Activated CD4-positive, alpha-beta T cell treated with anti-CD3 and anti-CD28 coated beads, Interleukin-10, Interleukin-2, amounts not matched to agents 100 ng/mL and 50 ng/mL, durations not matched to agents 16 hours and 8 hours (primary cell): Measurements from ENCODE around the gene ALPL.

Source experiments
- DNase-seq: peaks from one replicate; pipeline ENCODE4 v3.0.0-alpha.2; 2020

The ALPL gene

DNA sequence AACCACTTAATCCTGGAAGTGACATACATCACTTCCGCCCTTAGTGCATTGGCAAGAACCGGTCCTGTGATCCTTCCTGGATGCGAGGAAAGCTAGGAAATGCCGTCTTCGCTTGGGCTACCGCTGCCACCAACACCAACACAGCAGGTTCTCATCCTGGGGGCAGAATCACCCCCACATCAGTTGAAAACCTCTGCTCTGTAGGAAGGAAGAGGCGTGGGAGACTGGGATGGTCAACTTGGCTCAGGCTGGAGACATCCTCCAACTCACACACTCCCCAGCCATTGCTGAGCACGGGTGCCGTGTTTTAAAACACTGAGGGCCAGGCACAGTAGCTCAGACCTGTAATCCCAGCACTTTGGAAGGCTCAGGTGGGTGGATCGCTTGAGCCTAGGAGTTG, 74.9 kb downstream of the ALPL start:
- no peak for DNase-seq

DNA sequence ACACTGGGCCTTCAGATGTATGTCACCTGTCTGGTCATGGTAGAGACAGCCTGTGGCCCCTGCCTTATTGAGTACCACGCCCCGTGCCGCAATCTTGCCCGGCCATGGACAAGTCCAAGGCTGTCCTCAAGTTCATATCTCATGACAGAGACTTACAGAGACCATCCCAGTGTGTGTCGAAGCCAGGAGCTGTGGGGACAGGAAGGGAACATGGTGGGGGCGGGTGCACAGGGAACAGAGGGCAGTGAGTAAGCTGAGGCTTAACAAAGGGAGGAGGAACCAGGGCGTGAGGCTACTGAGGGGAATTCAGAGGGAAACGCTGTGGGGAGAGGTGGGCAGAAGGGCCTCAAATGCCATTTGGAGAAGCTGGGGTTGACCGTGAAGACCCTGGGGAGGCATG, 75.8 kb downstream of the ALPL start:
- no peak for DNase-seq

DNA sequence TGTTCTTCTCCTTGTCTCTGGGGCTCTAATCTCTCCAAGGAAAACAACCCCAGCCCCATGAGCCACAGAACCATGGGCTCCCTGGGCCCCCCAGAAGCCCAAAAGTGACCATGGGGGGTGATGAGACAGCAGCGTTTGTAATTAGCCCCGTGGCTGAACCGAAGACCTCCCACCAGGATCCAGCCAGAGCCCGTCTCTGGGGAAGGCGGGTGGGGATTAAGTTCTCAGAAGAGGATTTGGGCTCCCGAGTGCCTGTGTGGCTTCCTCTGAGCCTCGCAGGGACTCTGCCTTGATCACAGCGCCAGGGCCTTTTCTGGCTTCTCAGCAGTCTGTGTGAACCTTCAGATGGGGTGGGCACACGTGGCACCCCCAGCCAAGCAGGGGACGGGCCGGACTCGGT, 77.0 kb downstream of the ALPL start:
- no peak for DNase-seq

- no peak for DNase-seq
Measured at GRCh38 chr1:21586846-21587601, 77.8 kb downstream of the ALPL start.

DNA sequence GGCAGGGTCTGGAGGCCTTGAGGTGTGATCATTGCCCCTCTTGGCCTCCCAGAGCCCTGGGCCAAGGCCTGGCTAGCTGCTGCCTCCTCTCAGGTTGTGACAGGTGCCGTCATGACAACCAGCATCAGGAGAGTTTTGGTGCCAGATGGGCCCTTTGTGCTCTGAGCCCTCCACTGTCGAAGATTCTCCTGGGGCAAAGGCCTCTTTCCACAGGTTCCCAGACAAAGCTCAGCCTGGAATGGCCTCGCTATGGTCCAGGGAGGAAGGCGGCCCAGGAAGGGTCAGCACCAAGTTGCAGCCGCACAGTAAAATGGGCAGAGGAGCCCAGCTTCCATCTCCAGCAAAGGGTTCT, 78.4 kb downstream of the ALPL start:
- no peak for DNase-seq

DNA sequence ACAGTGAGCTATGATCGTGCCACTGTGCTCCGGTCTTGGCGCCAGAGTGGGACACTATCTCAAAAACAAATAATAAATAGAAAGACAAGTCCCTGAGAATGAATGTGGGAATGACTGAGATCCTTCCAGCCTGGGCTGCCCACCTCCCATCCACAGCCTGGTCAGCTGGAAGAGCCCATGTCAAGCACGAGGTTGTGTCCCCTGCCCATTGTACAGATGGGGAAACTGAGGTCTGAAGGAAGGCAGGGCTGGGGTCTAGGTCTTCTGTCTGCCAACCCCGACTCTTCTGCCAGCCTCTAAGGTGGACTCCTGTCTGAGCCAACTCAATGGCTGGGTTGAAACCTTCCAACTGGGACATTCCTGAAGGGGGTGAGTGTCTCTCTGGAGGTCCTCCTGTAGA, 80.4 kb downstream of the ALPL start:
- no peak for DNase-seq

GRCh38 chr1:21590126-21590880, 81.1 kb downstream of the ALPL start:
- DNase-seq = no peak

GRCh38 chr1:21590934-21591333, 81.7 kb downstream of the ALPL start:
- DNase-seq = no peak

- no peak for DNase-seq
Measured at GRCh38 chr1:21592086-21592865, 83.1 kb downstream of the ALPL start.

- DNase-seq = no peak
Measured at GRCh38 chr1:21593231-21593630, 84.0 kb downstream of the ALPL start.

DNA sequence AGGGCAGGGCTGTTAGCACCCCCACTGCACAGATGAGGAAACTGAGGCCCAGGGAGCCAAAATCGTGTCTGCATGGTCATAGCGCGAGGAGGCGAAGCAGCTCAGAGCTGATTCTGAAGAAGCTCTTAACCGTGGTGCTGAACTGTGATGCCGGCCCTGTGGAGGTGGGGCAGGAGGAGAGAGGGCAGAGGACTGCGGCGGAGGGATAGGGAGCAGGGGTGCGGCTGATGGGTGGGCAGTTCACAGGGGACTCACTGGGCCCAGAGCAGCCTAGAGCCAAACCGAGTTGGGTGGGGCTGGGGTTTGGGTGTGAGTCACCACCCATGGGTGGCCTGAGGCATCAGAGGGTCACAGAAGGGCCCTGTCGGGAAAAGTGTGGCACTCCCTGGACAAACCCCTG, 85.3 kb downstream of the ALPL start:
- DNase-seq = no peak

- peak; percentile 74 for DNase-seq
Measured at GRCh38 chr1:21594935-21595897, 86.0 kb downstream of the ALPL start.

DNA sequence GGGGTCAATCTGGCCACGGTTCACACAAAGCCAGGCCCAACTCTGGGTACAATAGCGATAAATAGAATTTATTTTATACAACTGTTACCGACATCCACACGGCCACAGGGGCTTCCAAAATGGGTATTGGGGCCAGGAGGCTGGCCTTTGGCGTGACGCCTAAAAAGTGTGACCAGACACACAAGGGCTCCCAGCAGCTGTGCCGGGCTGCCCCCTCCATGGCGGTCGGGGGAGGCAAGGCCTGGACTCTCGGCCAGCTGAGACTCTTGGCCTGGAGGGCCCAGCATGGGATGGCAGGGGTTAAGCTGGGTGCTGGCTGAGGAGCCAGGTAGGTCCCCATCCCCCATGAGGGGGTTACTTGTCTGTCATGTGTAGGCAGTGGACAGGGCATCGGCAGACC, 87.0 kb downstream of the ALPL start:
- DNase-seq = no peak

- no peak for DNase-seq
Measured at GRCh38 chr1:21596628-21597027, 87.4 kb downstream of the ALPL start.

GRCh38 chr1:21597753-21598152, 88.5 kb downstream of the ALPL start:
- no peak for DNase-seq

- no peak for DNase-seq
Measured at GRCh38 chr1:21598417-21598816, 89.2 kb downstream of the ALPL start.

DNA sequence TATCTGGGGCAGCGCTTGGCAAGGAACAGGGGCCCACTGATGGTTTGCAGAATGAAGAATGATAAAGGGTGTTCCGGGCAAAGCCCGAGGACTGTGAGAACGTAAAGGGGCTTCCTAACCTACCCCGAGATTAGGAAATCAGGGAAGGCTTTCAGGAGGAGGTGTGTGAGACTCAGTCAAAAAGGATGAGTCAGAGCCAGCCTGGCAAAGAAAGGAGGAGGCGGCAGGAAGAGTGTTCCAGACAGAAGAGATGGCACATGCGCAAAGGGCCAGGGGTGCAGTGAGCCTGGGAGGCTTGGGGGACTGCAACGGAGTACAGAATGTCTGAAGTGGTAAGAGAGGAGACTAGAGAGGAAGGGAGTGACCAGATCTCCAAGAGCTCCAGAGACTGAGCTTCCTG, 89.7 kb downstream of the ALPL start:
- DNase-seq = no peak

DNA sequence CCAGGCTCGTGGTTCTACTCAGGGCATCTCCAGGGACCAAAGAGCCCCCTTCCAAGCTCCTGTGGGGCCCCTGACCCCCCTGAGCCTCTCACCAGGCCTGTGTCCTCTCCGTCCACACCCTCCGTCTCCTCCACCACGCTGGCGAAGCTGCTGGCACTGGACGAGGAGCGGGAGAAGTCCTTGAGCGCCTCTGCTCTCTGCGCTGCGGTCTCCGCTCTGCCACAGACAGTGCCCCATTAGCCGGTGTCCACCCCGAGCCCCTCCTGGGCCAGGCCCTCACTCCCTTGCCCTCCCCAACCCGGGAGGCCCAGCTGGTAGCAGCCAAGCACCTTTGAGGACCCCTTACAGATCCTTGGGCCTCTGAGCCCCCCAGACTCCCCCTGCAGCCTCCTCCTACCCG, 90.2 kb downstream of the ALPL start:
- no peak for DNase-seq

DNA sequence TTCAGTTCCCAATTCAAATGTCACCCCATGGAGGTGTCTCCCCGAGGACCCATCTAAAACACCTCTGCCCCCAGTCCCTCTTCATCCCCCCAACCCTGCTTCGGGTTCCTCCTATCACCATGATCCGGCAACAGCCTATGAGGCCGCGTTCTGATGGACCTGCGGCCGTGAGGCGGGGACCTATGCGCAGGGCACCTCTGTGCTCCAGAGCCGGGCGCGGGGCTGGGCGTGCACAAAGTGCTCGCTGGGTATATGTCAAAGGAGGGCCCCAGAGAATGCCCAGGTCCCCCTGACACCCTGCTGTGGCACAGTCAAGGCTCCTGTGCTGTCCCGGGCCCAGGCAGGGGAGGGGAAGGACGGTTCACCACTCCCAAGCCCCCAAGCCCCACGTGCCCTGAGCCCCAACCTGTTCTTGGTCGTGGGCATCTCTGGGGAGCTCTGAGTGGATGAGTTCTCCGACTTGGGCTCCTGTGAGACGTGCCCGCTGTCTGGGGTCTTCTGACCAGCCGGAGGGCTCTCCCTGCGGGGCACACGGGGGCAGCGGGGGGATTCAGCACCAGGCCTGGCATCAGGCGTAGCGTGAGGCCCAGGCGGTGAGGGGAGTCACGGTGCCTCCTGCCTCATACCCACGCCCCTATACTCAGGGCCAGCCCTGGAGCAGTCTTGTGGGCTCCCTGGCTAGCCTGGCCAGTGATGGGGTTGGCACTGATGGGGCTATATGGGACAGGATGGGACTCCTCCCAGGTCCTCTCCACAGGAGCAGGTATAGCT, 92.2 kb downstream of the ALPL start:
- DNase-seq = no peak

- no peak for DNase-seq
Measured at GRCh38 chr1:21603177-21604138, 94.2 kb downstream of the ALPL start.
